Coronary artery (tissue), 2 donors: ENCODE data around the gene TMEM201.

Source experiments
- DNase-seq: peaks from one replicate; pipeline ENCODE4 v3.0.0-alpha.2; 2017; ENCODE audit warnings: low spot score
- H3K27ac ChIP-seq, 2 donors: fragments of 200-600 bp; sonication (generic); one replicate each; pipeline ENCODE4 v1.5.1; 2016 to 2019
- H3K4me3 ChIP-seq: fragments of 200-600 bp; sonication (generic); 2 replicates; pipeline ENCODE4 v1.5.1; 2016; ENCODE audit warnings: mild to moderate bottlenecking, moderate library complexity
- TF ChIP-seq, protein P1 (sequence below): fragments of 200-600 bp; sonication (generic); IDR thresholded peaks from one replicate; pipeline ENCODE4 v1.5.1; 2019; ENCODE audit warnings: antibody characterized with exemption

Gene TMEM201

DNA sequence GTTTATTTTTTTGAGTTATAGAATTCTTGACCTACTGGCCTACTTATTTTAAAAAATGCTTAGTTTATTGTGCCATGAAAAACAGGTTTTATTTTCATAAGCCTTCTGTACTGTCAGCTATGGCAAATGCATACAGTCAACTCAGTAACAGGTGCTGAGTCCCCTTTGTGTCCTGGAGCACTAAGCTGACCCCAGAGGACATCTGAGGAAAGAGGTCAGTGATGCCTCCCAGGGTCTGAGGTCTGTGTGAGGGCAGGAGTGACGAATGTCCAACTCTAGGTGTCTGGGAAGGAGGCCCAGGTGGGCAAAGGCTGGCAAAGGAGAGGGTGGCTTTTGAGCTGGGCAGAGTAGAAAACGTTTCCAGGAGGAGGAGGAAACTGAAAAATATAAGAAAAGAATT, 7.8 kb upstream of the TMEM201 start:
- no peak for DNase-seq
- Histone ChIP-seq H3K4me3 (no peak overlapping the region), H3K27ac (no peak overlapping the region)
- TF ChIP-seq, protein P1, sequence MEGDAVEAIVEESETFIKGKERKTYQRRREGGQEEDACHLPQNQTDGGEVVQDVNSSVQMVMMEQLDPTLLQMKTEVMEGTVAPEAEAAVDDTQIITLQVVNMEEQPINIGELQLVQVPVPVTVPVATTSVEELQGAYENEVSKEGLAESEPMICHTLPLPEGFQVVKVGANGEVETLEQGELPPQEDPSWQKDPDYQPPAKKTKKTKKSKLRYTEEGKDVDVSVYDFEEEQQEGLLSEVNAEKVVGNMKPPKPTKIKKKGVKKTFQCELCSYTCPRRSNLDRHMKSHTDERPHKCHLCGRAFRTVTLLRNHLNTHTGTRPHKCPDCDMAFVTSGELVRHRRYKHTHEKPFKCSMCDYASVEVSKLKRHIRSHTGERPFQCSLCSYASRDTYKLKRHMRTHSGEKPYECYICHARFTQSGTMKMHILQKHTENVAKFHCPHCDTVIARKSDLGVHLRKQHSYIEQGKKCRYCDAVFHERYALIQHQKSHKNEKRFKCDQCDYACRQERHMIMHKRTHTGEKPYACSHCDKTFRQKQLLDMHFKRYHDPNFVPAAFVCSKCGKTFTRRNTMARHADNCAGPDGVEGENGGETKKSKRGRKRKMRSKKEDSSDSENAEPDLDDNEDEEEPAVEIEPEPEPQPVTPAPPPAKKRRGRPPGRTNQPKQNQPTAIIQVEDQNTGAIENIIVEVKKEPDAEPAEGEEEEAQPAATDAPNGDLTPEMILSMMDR, result no peak

DNA sequence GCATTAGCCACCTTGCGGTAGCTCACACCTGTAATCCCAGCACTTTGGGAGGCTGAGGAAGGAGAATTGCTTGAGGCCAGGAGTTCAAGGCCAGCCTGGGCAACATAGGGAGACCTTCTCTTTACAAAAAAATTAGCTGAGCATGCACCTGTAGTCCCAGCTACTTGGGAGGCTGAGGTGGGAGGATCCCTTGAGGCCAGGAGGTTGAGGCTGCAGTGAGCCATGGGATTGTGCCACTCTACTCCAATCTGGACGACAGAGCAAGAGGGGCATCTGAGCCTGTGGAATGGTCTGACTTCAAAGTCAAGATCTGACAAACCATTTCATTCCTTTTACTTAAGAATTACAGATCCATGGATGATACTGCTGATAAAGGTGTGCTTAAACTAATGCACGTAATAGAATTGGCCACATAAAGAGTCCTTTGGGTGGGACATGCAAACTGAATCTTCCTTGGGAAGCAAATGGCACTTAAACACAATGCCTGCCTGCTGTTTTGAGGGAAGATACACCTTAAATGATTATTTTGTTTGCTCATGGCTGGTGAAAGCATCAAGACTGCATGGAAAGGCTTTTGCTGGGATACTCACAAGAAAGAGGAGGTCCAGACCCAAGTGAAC, 2.5 kb upstream of the TMEM201 start:
- TF ChIP-seq, protein P1, result no peak
- no peak overlapping the region for H3K4me3 ChIP-seq
- H3K27ac ChIP-seq, result no peak overlapping the region
- no peak for DNase-seq

DNA sequence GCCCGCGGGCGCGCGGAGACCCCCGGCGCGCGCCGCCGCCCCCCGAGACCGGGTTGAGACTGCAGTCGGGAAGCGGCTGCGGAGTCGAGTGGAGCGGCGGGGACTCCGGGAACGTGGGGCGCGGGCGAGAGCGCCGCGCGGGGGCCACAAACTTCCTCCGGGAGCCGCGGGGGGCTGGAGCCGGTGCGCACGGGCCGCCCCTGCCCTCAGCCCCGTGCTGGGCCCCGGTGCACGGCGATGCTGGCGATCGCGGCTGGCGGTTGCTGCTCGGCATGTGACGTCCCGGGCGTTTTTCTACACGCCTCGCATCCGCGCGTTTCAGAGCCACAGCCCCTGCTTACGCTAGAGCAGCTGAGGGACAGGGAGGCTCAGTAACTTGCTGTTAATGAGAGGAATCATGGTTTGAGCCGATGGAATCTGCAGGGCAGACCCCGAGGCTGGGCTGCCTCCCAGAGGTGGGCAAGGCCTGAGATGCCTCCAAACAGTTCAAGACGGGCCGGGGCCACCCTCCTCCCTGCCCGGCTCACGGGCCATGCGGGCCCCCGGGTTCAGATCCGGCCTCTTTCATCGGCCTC, 520 bp downstream of the TMEM201 start:
- TF ChIP-seq, protein P1, result no peak
- DNase-seq, result peak; percentile 71
- Histone ChIP-seq H3K4me3 (peak overlapping the region; percentile 95), H3K27ac (peak overlapping the region; percentile 21 to 90)

DNA sequence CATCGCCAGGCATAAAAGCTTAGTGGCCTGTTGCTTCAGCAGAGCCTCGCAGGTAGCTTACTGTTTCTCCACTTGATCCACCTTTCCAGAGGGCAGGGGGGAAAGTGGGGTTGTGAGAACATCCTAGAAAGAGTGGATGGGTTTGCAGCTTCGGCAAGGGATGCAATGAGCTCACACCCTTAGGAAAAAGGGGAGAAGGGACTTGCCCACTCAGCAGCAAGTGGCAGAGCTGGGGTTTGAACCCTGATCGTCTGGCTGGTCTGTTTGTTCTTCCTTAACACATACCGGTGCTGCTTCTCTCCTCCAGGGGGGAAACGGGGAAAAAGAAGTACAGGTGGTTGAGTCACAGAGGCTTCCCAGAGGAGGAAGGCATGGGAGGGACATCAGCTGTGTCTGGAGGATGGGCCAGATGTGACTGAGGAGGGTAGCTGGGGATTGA, 1.0 kb downstream of the TMEM201 start:
- DNase-seq, result peak; percentile 72
- TF ChIP-seq, protein P1, result no peak
- peak overlapping the region; percentile 95 for H3K4me3 ChIP-seq
- H3K27ac ChIP-seq, result peak overlapping the region; percentile 21 to 90

DNA sequence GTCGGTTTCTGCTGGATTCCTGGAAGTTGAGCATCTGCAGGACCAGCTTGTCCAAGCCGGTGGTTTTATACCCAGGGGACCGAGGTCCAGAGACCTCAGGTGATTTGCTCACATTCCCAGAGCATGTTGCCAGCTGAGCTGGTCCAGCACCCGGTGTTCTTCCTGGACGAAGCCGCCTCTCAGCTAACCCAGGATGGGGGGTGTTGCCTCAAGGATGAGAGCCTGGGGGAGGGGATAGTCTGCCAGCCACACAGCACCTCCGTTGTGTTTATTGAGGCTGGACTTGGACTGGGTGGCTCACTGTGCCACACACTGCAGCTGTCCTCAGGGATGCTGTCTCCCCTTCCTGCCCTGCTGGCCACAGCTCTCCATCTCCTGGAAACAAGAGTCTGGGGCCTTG, 1.5 kb downstream of the TMEM201 start:
- TF ChIP-seq, protein P1, result no peak
- H3K4me3 ChIP-seq, result peak overlapping the region; percentile 95
- H3K27ac ChIP-seq, result no peak overlapping the region
- no peak for DNase-seq

DNA sequence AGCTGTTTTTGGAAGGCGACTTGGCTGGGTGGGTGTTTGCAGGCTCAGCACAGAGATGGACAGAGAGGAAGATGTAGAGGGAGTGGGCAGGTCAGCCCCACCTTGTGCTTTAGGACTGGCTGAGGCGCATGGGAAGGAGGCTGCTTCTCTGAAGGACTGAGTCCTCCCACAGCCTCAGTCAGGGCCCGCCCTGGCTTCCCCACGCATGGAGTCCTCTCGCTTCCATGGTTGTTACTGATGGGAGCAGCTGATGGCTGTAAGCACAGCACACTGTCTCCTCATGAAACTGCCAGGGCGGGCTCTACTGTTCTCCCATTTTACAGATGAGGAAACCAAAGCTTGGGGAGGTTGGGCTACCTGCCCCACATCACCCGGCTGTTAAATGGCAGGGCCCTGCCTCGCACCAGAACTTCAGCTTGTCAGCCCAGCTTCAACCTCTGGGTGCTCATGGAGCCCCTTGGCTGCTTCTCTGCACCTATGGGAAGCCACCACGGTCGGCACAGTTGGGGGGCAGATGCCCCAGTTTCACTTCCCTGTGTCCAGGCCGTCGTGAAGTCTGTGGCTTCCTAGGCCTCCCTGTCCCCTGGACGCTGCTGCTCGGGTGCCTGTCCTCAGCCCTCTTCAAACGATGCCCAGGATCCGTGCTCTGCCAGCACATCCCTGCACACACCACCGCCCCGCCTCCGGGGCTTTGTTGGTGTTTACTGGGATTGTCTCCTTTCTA, 2.4 kb downstream of the TMEM201 start:
- DNase-seq, result no peak
- no peak overlapping the region for H3K4me3 ChIP-seq
- TF ChIP-seq, protein P1, result no peak
- no peak overlapping the region for H3K27ac ChIP-seq
